HEK293T (cell line): ENCODE results near the gene CHCHD3.

Experiments used
- BHLHE40 ChIP-seq: fragments of 450-650 bp; IDR thresholded peaks from 2 replicates; pipeline ENCODE4 v1.6.1; 2016; ENCODE audit warnings: mild to moderate bottlenecking, moderate library complexity, borderline replicate concordance
- CTBP1 ChIP-seq: fragments of 450-650 bp; IDR thresholded peaks from 2 replicates; pipeline ENCODE4 v1.6.1; 2016; ENCODE audit warnings: borderline replicate concordance
- ELF4 ChIP-seq: fragments of 450-650 bp; IDR thresholded peaks from 2 replicates; pipeline ENCODE4 v1.6.1; 2017; ENCODE audit warnings: antibody characterized with exemption
- FOXA1 ChIP-seq: fragments of 450-650 bp; IDR thresholded peaks from 2 replicates; pipeline ENCODE4 v1.6.1; 2016; ENCODE audit warnings: mild to moderate bottlenecking
- FOXK2 ChIP-seq: fragments of 450-650 bp; IDR thresholded peaks from 2 replicates; pipeline ENCODE4 v1.6.1; 2016; ENCODE audit warnings: mild to moderate bottlenecking
- FOXM1 ChIP-seq: fragments of 450-650 bp; IDR thresholded peaks from 2 replicates; pipeline ENCODE4 v1.6.1; 2017; ENCODE audit warnings: mild to moderate bottlenecking, borderline replicate concordance
- LEF1 ChIP-seq: fragments of 450-650 bp; IDR thresholded peaks from 2 replicates; pipeline ENCODE4 v1.6.1; 2017; ENCODE audit warnings: mild to moderate bottlenecking, borderline replicate concordance
- NFRKB ChIP-seq: fragments of 450-650 bp; IDR thresholded peaks from 2 replicates; pipeline ENCODE4 v1.6.1; 2016; ENCODE audit warnings: mild to moderate bottlenecking, moderate library complexity
- PKNOX1 ChIP-seq: fragments of 450-650 bp; IDR thresholded peaks from 2 replicates; pipeline ENCODE4 v1.6.1; 2016
- SP1 ChIP-seq: fragments of 450-650 bp; IDR thresholded peaks from 2 replicates; pipeline ENCODE4 v1.6.1; 2017
- SUZ12 ChIP-seq: fragments of 450-650 bp; IDR thresholded peaks from 2 replicates; pipeline ENCODE4 v1.6.1; 2016; ENCODE audit warnings: mild to moderate bottlenecking
- ZNF384 ChIP-seq: fragments of 450-650 bp; IDR thresholded peaks from 2 replicates; pipeline ENCODE4 v1.6.1; 2016

GRCh38 chr7:132879579-132879978 is 202.3 kb downstream of the CHCHD3 start:
- TF ChIP-seq ZNF384 (no peak), BHLHE40 (no peak), ELF4 (no peak), SUZ12 (no peak), FOXM1 (no peak), PKNOX1 (no peak), NFRKB (no peak), SP1 (no peak), CTBP1 (no peak), LEF1 (no peak), FOXK2 (no peak), FOXA1 (no peak)
